ENCODE data around the gene OR10H4.

GRCh38 chr19:15945301-15945700, 3.5 kb upstream of the OR10H4 start:
- no peak for TF ChIP-seq POLR2A (IDR thresholded peaks at IDR 0.05)
- TF ChIP-seq CTCF (IDR thresholded peaks at IDR 0.05), result no peak

All from esophagus squamous epithelium (tissue), 4 donors.